Gastrocnemius medialis (tissue), 4 donors: Measurements from ENCODE around the gene CD33.

ENCODE experiments used
- POLR2A ChIP-seq, 2 donors: fragments of 450-650 bp; IDR thresholded peaks; one replicate each; pipeline ENCODE4 v1.6.1; 2017; ENCODE audit warnings: antibody characterized with exemption in 2 of 2, mild to moderate bottlenecking in 2 of 2, moderate library complexity in 2 of 2
- TF ChIP-seq, protein P1 (sequence below), 5 experiments: fragments of 450-650 bp in 3 of 5; fragments of 200-600 bp in 2 of 5; sonication (generic) in 2 of 5; IDR thresholded peaks in 4 of 5; conservative IDR thresholded peaks in 1 of 5; 1 replicate in 4 of 5; 2 replicates in 1 of 5; pipeline ENCODE4 v1.5.1; 2016 to 2019; ENCODE audit warnings: antibody characterized with exemption in 5 of 5, mild to moderate bottlenecking in 3 of 5, moderate library complexity in 3 of 5

DNA sequence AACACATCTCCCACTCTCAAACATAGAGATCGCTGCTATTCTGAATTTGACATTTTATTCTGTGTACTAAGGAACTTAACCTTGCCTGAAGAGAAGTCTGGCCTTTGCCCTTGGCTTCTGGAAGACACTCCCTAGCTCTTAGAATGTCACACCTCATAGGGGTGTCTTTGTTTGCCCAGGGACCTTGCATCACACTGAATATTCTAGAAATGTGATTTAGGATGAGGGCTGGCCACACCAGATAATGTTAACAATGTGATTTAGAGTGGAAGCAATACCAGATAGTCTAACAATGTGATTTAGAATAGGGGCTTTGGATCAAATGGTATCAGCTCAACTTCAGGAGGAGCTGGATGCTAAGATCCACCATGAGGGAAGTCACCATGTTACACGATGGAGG lies 32.6 kb downstream of the CD33 start:
- TF ChIP-seq POLR2A (IDR thresholded peaks at IDR 0.05) = no peak
- TF ChIP-seq, protein P1, sequence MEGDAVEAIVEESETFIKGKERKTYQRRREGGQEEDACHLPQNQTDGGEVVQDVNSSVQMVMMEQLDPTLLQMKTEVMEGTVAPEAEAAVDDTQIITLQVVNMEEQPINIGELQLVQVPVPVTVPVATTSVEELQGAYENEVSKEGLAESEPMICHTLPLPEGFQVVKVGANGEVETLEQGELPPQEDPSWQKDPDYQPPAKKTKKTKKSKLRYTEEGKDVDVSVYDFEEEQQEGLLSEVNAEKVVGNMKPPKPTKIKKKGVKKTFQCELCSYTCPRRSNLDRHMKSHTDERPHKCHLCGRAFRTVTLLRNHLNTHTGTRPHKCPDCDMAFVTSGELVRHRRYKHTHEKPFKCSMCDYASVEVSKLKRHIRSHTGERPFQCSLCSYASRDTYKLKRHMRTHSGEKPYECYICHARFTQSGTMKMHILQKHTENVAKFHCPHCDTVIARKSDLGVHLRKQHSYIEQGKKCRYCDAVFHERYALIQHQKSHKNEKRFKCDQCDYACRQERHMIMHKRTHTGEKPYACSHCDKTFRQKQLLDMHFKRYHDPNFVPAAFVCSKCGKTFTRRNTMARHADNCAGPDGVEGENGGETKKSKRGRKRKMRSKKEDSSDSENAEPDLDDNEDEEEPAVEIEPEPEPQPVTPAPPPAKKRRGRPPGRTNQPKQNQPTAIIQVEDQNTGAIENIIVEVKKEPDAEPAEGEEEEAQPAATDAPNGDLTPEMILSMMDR (IDR thresholded peaks at IDR 0.05 in 4 of 5, conservative IDR thresholded peaks at IDR 0.05 in 1 of 5) = no peak
